Endothelial cell of umbilical vein (primary cell): ENCODE data around the gene HOXD12. TPM values are rescaled to one million over a fixed set of nuclear protein-coding genes. Genes with fewer than 3 reads are reported as not detected.
A peak's percentile ranks its signal among the peaks of the same experiment; 100 is the strongest.

Source experiments
- BruUV-seq: library from RNA; stranded (reverse); fragments of 400-500 nt; replicated peaks from 2 replicates; lab custom pipeline; 2021; lab: Mats Ljungman, UMichigan
- CTCF ChIA-PET: fragments of 300-600, 350-600 bp; sonication (Branson Sonifier 250); formaldehyde crosslinking; loops from one replicate; lab custom pipeline; 2021; ENCODE audit warnings: antibody characterized with exemption, inconsistent platforms; lab: Charles Lee
- POLR2A ChIA-PET: fragments of 300-600, 350-600 bp; sonication (Branson Sonifier 250); formaldehyde crosslinking; loops from one replicate; lab custom pipeline; 2021; ENCODE audit warnings: antibody characterized with exemption, inconsistent platforms; lab: Charles Lee
- DNase-seq: peaks from one replicate; pipeline ENCODE4 v3.0.0-alpha.2; 2011; ENCODE audit warnings: low read depth, low spot score
- FAIRE-seq: peaks from 2 replicates; lab custom pipeline; 2011; peaks lifted over from hg19 to GRCh38; lab: Jason Lieb, UNC
- H2AFZ ChIP-seq: 2 replicates; pipeline ENCODE4 v1.6.0; 2012; ENCODE audit warnings: low read depth, low read length, control low read depth, inconsistent platforms
- H3K27ac ChIP-seq: 2 replicates; pipeline ENCODE4 v1.5.1; 2011; ENCODE audit warnings: low read depth, mild to moderate bottlenecking, control low read depth, low read length, moderate library complexity; ENCODE audit not compliant: insufficient read depth
- H3K27me3 ChIP-seq, 2 experiments: 2 replicates each; pipeline versions ENCODE4 v1.6.0 to v1.6.1; 2011; ENCODE audit warnings: low read length in 2 of 2, mixed read lengths in 1 of 2; ENCODE audit not compliant: control insufficient read depth in 2 of 2, insufficient read depth in 2 of 2
- H3K36me3 ChIP-seq, 2 experiments: 2 replicates in 1 of 2; 3 replicates in 1 of 2; pipeline ENCODE4 v1.5.1; 2011; ENCODE audit warnings: low read length in 2 of 2, mild to moderate bottlenecking in 1 of 2, moderate library complexity in 1 of 2; ENCODE audit not compliant: control insufficient read depth in 2 of 2, insufficient read depth in 2 of 2; ENCODE audit errors: extremely low read depth in 1 of 2
- H3K4me1 ChIP-seq: 3 replicates; pipeline ENCODE4 v1.5.1; 2011; ENCODE audit warnings: mild to moderate bottlenecking, low read length; ENCODE audit not compliant: control insufficient read depth, insufficient read depth; ENCODE audit errors: extremely low read depth
- H3K4me2 ChIP-seq: 2 replicates; pipeline ENCODE4 v1.6.1; 2011; ENCODE audit warnings: low read length, control low read depth, mixed read lengths; ENCODE audit not compliant: insufficient read depth
- H3K4me3 ChIP-seq, 3 experiments: fragments of 200-600 bp in 1 of 3; sonication (generic), shearing (Covaris generic) in 1 of 3; replicated peaks in 1 of 3; 2 replicates each; pipeline ENCODE4 v1.5.1; 2011 to 2016; ENCODE audit warnings: control low read depth in 3 of 3, low read length in 3 of 3, mild to moderate bottlenecking in 2 of 3, inconsistent platforms in 1 of 3, low read depth in 1 of 3, moderate library complexity in 1 of 3; ENCODE audit not compliant: insufficient read depth in 1 of 3
- H3K79me2 ChIP-seq: 2 replicates; pipeline ENCODE4 v1.6.0; 2012; ENCODE audit warnings: low read length, inconsistent platforms; ENCODE audit not compliant: control insufficient read depth, insufficient read depth
- H3K9ac ChIP-seq: replicated peaks from 2 replicates; pipeline ENCODE3; 2011; ENCODE audit warnings: low read length, control low read depth; ENCODE audit not compliant: insufficient read depth; ENCODE audit errors: extremely low read depth
- H3K9me1 ChIP-seq: replicated peaks from 3 replicates; pipeline ENCODE4 v1.6.0; 2011; ENCODE audit warnings: mild to moderate bottlenecking, low read length; ENCODE audit not compliant: control insufficient read depth, insufficient read depth; ENCODE audit errors: extremely low read depth
- H3K9me3 ChIP-seq: replicated peaks from 2 replicates; pipeline ENCODE4 v1.5.1; 2012; ENCODE audit warnings: low read length, inconsistent platforms; ENCODE audit not compliant: control insufficient read depth, insufficient read depth
- H4K20me1 ChIP-seq: replicated peaks from 2 replicates; pipeline ENCODE3; 2011; ENCODE audit warnings: mild to moderate bottlenecking, low read length; ENCODE audit not compliant: control insufficient read depth, insufficient read depth; ENCODE audit errors: extremely low read depth
- CTCF ChIP-seq, 2 donors: IDR thresholded peaks; 1 replicate in 1 of 2; 2 replicates in 1 of 2; pipeline ENCODE4 v1.5.1; 2011; ENCODE audit warnings: low read length in 2 of 2, mild to moderate bottlenecking in 2 of 2, moderate library complexity in 2 of 2, control low read depth in 1 of 2, inconsistent platforms in 1 of 2, low read depth in 1 of 2; ENCODE audit not compliant: insufficient read depth in 1 of 2; ENCODE audit errors: extremely low read depth in 1 of 2
- EZH2 ChIP-seq: IDR thresholded peaks from 2 replicates; pipeline ENCODE4 v1.6.1; 2012; ENCODE audit warnings: borderline replicate concordance, low read depth, mild to moderate bottlenecking, moderate library complexity, low read length, inconsistent platforms; ENCODE audit not compliant: severe bottlenecking
- GATA2 ChIP-seq: IDR thresholded peaks from 2 replicates; pipeline ENCODE4 v1.7.0; 2011; ENCODE audit warnings: low read depth, mild to moderate bottlenecking, moderate library complexity, mixed read lengths, low read length; ENCODE audit not compliant: insufficient read length, insufficient read depth
- JUN ChIP-seq: IDR thresholded peaks from 2 replicates; pipeline ENCODE4 v1.6.1; 2011; ENCODE audit warnings: borderline replicate concordance, low read depth; ENCODE audit not compliant: insufficient read length, insufficient read depth
- MAX ChIP-seq: IDR thresholded peaks from 2 replicates; pipeline ENCODE4 v1.6.1; 2011; ENCODE audit not compliant: insufficient read depth, insufficient read length
- MYC ChIP-seq: IDR thresholded peaks from one replicate; pipeline ENCODE4 v1.6.1; 2011; ENCODE audit warnings: mild to moderate bottlenecking, low read depth, low read length
- POLR2A ChIP-seq: IDR thresholded peaks from 2 replicates; pipeline ENCODE4 v1.6.1; 2012; ENCODE audit warnings: low read depth, mild to moderate bottlenecking, control low read depth, low read length
- POLR2AphosphoS5 ChIP-seq: IDR thresholded peaks from 2 replicates; pipeline ENCODE4 v1.6.1; 2012; ENCODE audit warnings: low read depth, mild to moderate bottlenecking, control low read depth, low read length, moderate library complexity; ENCODE audit not compliant: insufficient read depth
- dilution Hi-C: fragments of 300-500 bp; cut with MboI; formaldehyde crosslinking; loops from one replicate; pipeline ENCODE4 v1.15.0; 2019; ENCODE audit warnings: low sequenced_read_pairs; ENCODE audit not compliant: extremely low pct_ligation_motif_present
- intact Hi-C: fragments of 100-400 bp; cut with micrococcal nuclease; formaldehyde crosslinking; loops from one replicate; pipeline ENCODE4 v1.10.0; 2022
- polyA plus RNA-seq, 4 experiments: library from polyadenylated mRNA; depleted of rRNA in 3 of 4; stranded (reverse) in 3 of 4; unstranded in 1 of 4; fragments of >200 nt; gene quantifications; 2 replicates each; pipeline versions ENCODE4 v1.2.1 to v1.2.3, GENCODE V29; 2011 to 2012; ENCODE audit warnings: missing spikeins in 1 of 4
- total RNA-seq: library from RNA; stranded (reverse); gene quantifications from 2 replicates; pipeline ENCODE4 v1.2.3, GENCODE V29; 2021

Gene HOXD12
- total and polyA plus RNA-seq, 2 donors (not counting 3 experiments of a cell fraction or from before 2014, with no cell fraction given), result not detected

GRCh38 chr2:176102309-176102866 lies 2.8 kb downstream of the HOXD12 start:
- no peaks in the 10 kb centered on the region for H3K79me2 ChIP-seq
- no peak overlapping the region for H2AFZ ChIP-seq
- H3K9me3 ChIP-seq, result no peaks in the 10 kb centered on the region
- no peak overlapping the region for H3K4me2 ChIP-seq
- H3K4me3 ChIP-seq, result no peak overlapping the region
- no peaks in the 10 kb centered on the region for H3K9me1 ChIP-seq
- no peak for DNase-seq
- intact Hi-C loops (no loop called here), dilution Hi-C loops (no loop called here)
- no peak overlapping the region for H3K27ac ChIP-seq
- no peaks in the 10 kb centered on the region for H3K4me1 ChIP-seq
- peak; percentile 26 for FAIRE-seq
- CTCF ChIA-PET, result interaction anchor here (0.7 to 2.4 kb wide), 6 partner anchors 9 to 1403 kb away, joined by 3 to 13 read pairs (median 4); partner anchors contain the start of gene HOXD9
- POLR2A ChIA-PET, result no interaction called here
- TF ChIP-seq POLR2A (no peak), MAX (no peak), MYC (no peak), POLR2AphosphoS5 (no peak), CTCF (IDR thresholded peaks at IDR 0.05; ENCODE audit: extremely low read depth in 1 of 2, insufficient read depth in 1 of 2, low read depth in 1 of 2, low read length in 2 of 2) (no peak), JUN (no peak), EZH2 (no peak), GATA2 (no peak)
- H3K36me3 ChIP-seq, result no peaks in the 10 kb centered on the region
- peaks cover 93 to 98% of the 10 kb centered on the region in 2 experiments for H3K27me3 ChIP-seq
- H4K20me1 ChIP-seq, result no peaks in the 10 kb centered on the region
- no TSS peak for BruUV-seq
- H3K9ac ChIP-seq, result no peak overlapping the region
